ENCODE data around the gene C21orf58.

The C21orf58 gene

DNA sequence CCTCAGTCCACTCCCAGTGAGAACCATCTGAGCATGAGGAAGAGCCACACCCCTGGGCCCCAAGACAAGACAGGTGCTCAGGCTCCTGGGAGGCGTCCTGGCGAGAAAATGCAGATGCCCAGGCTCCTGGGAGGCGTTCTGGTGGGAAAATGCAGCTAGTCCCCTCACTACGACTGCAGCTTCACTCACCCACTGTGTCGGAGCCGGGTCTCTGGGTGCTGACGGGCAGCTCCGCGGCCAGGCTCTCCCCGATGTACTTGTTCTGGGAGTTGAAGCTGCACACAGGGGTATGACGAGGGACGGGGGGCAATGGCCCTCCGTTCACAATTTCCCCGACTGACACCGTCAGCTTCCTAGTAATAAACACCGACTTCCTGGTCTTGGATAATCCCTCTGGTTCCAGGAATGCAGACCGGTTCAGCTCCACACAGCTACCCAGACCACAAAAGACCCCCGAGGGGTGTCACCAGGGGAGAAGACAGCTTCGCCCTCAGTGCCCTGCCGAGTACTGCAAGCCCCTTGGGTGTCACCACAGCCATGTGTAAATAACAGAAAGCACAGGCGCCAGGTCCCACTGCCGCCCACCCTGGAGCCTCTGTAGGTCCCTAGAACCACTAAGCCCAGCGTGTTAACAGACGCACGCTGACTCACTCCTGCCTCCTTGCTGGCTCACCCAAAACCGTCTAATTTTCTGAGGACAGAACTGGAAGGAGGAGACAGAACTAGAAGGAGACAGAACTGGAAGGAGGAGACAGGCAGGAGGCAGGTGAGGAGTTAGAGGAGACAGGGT lies 57.7 kb downstream of the C21orf58 start:
- H3K4me3 Mint-ChIP-seq, result no peak overlapping the region
- H3K9me3 Mint-ChIP-seq, result no peaks in the 10 kb centered on the region
- H3K27me3 Mint-ChIP-seq (ENCODE audit: low read depth, poor library complexity), result peaks cover 4% of the 10 kb centered on the region
- TF ChIP-seq, protein P1, sequence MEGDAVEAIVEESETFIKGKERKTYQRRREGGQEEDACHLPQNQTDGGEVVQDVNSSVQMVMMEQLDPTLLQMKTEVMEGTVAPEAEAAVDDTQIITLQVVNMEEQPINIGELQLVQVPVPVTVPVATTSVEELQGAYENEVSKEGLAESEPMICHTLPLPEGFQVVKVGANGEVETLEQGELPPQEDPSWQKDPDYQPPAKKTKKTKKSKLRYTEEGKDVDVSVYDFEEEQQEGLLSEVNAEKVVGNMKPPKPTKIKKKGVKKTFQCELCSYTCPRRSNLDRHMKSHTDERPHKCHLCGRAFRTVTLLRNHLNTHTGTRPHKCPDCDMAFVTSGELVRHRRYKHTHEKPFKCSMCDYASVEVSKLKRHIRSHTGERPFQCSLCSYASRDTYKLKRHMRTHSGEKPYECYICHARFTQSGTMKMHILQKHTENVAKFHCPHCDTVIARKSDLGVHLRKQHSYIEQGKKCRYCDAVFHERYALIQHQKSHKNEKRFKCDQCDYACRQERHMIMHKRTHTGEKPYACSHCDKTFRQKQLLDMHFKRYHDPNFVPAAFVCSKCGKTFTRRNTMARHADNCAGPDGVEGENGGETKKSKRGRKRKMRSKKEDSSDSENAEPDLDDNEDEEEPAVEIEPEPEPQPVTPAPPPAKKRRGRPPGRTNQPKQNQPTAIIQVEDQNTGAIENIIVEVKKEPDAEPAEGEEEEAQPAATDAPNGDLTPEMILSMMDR (IDR thresholded peaks at IDR 0.05), result no peak
- no peaks in the 10 kb centered on the region for H3K4me1 Mint-ChIP-seq
- H3K36me3 Mint-ChIP-seq (ENCODE audit: low read depth), result peaks cover 63% of the 10 kb centered on the region
- DNase-seq, result no peak
- peak overlapping the region; percentile 62 for H3K27ac Mint-ChIP-seq

DNA sequence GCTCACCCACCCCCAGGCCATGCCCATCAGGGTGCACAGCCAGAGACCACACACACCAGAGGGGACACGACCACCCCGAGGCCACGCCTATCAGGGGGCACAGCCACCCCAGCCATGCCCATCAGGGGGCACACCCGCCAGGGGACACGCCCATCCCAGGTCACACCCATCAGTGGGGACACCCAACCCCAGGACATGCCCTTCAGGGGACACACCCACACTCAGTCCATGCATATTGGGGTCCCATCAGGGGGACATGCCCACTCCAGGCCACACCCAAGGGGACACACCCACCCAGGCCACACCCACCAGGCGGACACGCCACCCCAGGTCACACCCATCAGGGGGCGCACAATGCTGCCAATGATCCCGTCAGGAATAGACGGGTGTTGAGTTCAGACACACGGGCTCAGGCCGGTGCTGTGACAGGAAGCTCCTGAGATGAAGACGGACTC lies 59.0 kb downstream of the C21orf58 start:
- Mint-ChIP-seq H3K4me3 (no peak overlapping the region), H3K27ac (no peak overlapping the region), H3K4me1 (no peaks in the 10 kb centered on the region), H3K27me3 (ENCODE audit: low read depth, poor library complexity) (peaks cover 4% of the 10 kb centered on the region), H3K9me3 (no peaks in the 10 kb centered on the region), H3K36me3 (ENCODE audit: low read depth) (peaks cover 64% of the 10 kb centered on the region)
- TF ChIP-seq, protein P1 (IDR thresholded peaks at IDR 0.05), result no peak
- no peak for DNase-seq

DNA sequence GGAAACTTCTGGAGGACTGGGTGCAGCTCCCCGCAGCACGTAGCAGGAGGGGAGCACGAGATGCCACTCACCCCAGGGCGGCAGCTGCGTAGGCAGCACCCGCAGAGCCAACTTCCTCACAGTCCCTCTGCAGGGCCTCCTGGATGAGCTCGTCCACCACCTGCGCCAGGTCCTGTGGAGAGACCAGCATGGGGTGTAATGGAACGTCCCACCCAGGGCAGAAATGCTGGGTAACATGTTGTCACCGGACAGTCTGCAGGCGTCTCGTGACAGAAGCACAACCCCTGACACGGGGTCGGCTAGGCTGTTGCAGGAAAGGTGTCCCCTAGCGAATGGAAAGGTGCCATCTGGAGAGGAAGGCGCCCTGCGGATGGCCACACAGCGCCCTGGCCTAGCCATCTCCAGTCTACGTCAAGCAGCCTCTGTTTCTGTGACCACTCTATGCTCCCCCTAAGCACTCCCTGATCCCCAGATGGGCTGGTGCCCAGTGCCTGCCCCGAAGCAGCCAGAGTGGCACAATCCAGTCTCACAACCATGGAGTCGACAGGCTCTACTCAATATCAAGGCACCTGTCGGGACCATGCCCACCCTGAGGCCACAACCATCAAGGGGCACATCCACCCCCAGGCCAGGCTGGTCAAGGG lies 59.5 kb downstream of the C21orf58 start:
- H3K27ac Mint-ChIP-seq, result no peak overlapping the region
- H3K4me1 Mint-ChIP-seq, result no peaks in the 10 kb centered on the region
- H3K27me3 Mint-ChIP-seq (ENCODE audit: low read depth, poor library complexity), result peaks cover 4% of the 10 kb centered on the region
- TF ChIP-seq, protein P1 (IDR thresholded peaks at IDR 0.05), result no peak
- H3K9me3 Mint-ChIP-seq, result no peaks in the 10 kb centered on the region
- H3K4me3 Mint-ChIP-seq, result no peak overlapping the region
- DNase-seq, result no peak
- peaks cover 62% of the 10 kb centered on the region for H3K36me3 Mint-ChIP-seq (ENCODE audit: low read depth)

DNA sequence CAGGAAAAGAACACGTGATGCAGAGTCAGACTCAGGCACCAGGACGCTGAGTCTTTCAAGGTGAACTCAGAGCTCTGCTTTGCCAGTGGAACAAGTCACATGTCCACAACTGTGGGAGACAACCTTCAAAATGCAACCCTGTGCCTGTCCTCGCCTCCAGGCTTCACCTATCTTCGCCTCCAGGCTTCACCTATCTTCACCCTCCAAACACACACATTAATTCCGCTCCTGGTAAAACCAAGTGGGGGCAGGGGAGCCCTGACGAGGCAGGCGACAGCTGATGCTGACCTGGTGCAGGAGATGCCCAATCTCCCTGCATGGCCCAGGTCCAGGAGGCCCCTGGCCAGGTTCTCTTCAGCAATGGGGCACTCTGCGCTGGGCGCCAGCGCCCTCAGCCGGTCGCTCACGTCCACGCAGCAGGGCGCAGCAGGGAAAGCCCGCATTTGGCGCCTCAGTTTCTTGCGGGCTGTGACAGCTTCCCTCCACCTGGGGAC lies 67.1 kb downstream of the C21orf58 start:
- Mint-ChIP-seq H3K27me3 (ENCODE audit: low read depth, poor library complexity) (peaks cover 4% of the 10 kb centered on the region), H3K4me1 (peaks cover 15% of the 10 kb centered on the region), H3K4me3 (no peak overlapping the region), H3K9me3 (no peaks in the 10 kb centered on the region), H3K36me3 (ENCODE audit: low read depth) (peaks cover 81% of the 10 kb centered on the region), H3K27ac (peak overlapping the region; percentile 36)
- no peak for DNase-seq
- TF ChIP-seq, protein P1 (IDR thresholded peaks at IDR 0.05), result no peak

DNA sequence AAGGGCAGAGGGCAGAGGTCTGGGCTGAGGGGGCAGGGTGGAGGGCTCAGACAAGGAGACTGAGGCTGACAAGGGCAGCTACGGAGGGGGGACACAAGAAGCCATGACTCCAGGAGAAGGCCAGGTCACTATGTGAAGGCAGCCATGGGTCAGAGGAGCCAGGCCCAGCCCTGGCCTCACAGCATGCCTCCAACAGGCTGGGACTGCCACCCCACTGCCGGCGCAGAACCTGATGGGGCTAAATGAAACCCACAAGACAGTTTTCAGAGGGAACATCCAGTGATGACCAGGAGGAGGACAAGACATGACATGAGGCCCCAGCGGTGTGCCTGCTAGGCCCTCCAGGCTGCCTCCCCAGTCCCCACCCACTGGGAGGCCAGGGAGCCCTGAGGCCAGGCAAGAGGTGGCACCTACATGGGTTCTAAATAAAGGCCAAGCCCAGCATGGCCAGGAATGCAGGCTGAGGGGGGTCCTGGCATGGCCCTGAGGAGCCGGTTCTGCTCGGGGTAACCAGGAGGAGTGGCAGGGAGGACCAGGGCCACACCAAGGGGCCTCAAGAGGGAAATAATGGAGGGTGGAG lies 67.8 kb downstream of the C21orf58 start:
- no peak for DNase-seq
- H3K27me3 Mint-ChIP-seq (ENCODE audit: low read depth, poor library complexity), result peaks cover 4% of the 10 kb centered on the region
- peaks cover 80% of the 10 kb centered on the region for H3K36me3 Mint-ChIP-seq (ENCODE audit: low read depth)
- TF ChIP-seq, protein P1 (IDR thresholded peaks at IDR 0.05), result no peak
- peaks cover 15% of the 10 kb centered on the region for H3K4me1 Mint-ChIP-seq
- no peak overlapping the region for H3K27ac Mint-ChIP-seq
- H3K9me3 Mint-ChIP-seq, result no peaks in the 10 kb centered on the region
- no peak overlapping the region for H3K4me3 Mint-ChIP-seq

Measured in nephron progenitor cell (in vitro differentiated cells).